Daoy (cell line): Measurements from ENCODE around the gene NLRC5. TPM values are rescaled to one million over a fixed set of nuclear protein-coding genes. Genes with fewer than 3 reads are reported as not detected.
A peak's percentile ranks its signal among the peaks of the same experiment; 100 is the strongest.
"Not testable (repeated sequence)": the region's sequence is repeated elsewhere in the genome, so short reads cannot be mapped to it uniquely, and the experiment has no call there.

Source experiments
- DNase-seq: peaks from one replicate; pipeline ENCODE4 v3.0.0-alpha.2; 2015; ENCODE audit warnings: low read depth
- total RNA-seq: library from RNA; depleted of rRNA; stranded (reverse); fragments of >200 nt; shearing (Covaris generic); gene quantifications from 2 replicates; pipeline ENCODE4 v1.2.3, GENCODE V29; 2014

The NLRC5 gene
- total RNA-seq, 1 experiment from 2014 or later: 9.0 TPM

GRCh38 chr16:57071081-57071732 lies 81.8 kb downstream of the NLRC5 start:
- not testable (repeated sequence) for DNase-seq

GRCh38 chr16:57071831-57072582 lies 82.7 kb downstream of the NLRC5 start:
- DNase-seq: peak; percentile 47

GRCh38 chr16:57072616-57073275 lies 83.4 kb downstream of the NLRC5 start:
- DNase-seq: no peak

- no peak for DNase-seq
Observed at GRCh38 chr16:57077714-57078113, 88.4 kb downstream of the NLRC5 start.

- no peak for DNase-seq
Observed at GRCh38 chr16:57081744-57082143, 92.4 kb downstream of the NLRC5 start.

GRCh38 chr16:57082664-57083063 lies 93.3 kb downstream of the NLRC5 start:
- DNase-seq: no peak

- DNase-seq: no peak
Observed at GRCh38 chr16:57083485-57084126, 94.2 kb downstream of the NLRC5 start.

- DNase-seq: peak; percentile 68
Observed at GRCh38 chr16:57084257-57084770, 95.0 kb downstream of the NLRC5 start.

- DNase-seq: no peak
Observed at GRCh38 chr16:57084996-57085395, 95.6 kb downstream of the NLRC5 start.

GRCh38 chr16:57087003-57087402 lies 97.6 kb downstream of the NLRC5 start:
- no peak for DNase-seq

GRCh38 chr16:57089406-57089805 lies 100.0 kb downstream of the NLRC5 start:
- DNase-seq: no peak

GRCh38 chr16:57091200-57091974 lies 102.0 kb downstream of the NLRC5 start:
- DNase-seq: peak; percentile 62

- peak; percentile 63 for DNase-seq
Observed at GRCh38 chr16:57091975-57092785, 102.8 kb downstream of the NLRC5 start, which contains the start of gene CPNE2. Gene CPNE2 (plus strand): TSS chr16:57092583. CDS start chr16:57110743, 18,160 bp downstream.

GRCh38 chr16:57092786-57093411 lies 103.5 kb downstream of the NLRC5 start:
- DNase-seq: peak; percentile 28

GRCh38 chr16:57093666-57094564 lies 104.6 kb downstream of the NLRC5 start:
- DNase-seq: peak; percentile 26

GRCh38 chr16:57094911-57095310 lies 105.6 kb downstream of the NLRC5 start:
- no peak for DNase-seq

- DNase-seq: no peak
Observed at GRCh38 chr16:57096192-57096591, 106.8 kb downstream of the NLRC5 start.

GRCh38 chr16:57096793-57097192 lies 107.4 kb downstream of the NLRC5 start:
- DNase-seq: no peak
